ENCODE results near the gene NACC2. TPM values are rescaled to one million over a fixed set of nuclear protein-coding genes. Genes with fewer than 3 reads are reported as not detected.

NACC2 gene
- total and polyA plus RNA-seq, 10 of the 15 experiments (the other 5 are each of a cell fraction or from before 2014, with no cell fraction given) = 0.66 to 14.7 (median 3.5) TPM

DNA sequence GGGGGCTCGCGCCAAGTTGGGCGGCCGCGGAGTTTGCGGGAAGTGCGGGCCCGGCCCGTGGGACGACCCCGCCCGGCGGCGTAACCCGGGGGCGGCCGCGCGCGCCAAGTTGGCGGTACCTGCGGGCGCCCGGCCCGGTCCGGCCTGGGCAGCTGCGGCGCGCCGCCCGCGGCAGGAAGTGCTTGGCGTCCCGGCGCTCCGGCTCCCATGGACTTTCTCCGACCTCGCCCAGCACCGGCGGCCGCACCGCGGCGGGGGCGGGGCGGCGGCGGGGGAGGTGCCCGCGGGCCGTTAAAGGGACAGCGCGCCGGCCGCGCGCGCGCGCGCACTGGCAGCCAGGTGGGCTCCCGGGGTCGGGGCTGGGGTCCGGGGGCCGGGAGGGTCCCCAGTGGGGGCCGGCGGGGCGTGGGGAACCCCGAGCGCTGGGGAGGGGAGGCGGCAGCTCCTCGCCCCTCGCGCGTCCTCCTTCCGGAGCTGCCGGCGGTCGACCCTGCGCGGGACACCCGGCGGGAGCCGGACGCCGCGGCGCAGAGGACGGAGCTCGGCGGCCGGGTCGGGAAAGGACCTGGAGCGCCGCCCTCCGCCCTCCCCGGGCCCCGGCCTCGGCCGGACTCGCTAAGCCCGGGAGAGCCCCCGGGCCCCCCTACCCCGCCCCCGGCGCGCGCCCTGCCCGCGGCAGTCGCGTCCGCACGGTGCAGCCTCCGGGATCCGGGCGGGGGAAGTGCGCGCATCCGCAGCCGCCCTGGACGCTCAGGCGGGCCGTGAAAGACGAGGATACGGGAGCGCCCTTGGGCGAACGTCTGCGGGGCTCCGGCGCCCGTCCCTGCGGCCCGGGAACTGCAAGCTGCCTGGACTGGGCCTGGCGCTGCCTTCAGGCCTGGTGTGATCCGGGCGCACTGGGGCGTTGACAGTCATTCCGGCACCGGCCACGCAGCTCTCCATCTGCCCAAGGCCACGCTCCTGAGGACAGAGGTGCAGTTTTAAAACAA lies at the start of gene NACC2 (continued):
- TF ChIP-seq, protein P1, sequence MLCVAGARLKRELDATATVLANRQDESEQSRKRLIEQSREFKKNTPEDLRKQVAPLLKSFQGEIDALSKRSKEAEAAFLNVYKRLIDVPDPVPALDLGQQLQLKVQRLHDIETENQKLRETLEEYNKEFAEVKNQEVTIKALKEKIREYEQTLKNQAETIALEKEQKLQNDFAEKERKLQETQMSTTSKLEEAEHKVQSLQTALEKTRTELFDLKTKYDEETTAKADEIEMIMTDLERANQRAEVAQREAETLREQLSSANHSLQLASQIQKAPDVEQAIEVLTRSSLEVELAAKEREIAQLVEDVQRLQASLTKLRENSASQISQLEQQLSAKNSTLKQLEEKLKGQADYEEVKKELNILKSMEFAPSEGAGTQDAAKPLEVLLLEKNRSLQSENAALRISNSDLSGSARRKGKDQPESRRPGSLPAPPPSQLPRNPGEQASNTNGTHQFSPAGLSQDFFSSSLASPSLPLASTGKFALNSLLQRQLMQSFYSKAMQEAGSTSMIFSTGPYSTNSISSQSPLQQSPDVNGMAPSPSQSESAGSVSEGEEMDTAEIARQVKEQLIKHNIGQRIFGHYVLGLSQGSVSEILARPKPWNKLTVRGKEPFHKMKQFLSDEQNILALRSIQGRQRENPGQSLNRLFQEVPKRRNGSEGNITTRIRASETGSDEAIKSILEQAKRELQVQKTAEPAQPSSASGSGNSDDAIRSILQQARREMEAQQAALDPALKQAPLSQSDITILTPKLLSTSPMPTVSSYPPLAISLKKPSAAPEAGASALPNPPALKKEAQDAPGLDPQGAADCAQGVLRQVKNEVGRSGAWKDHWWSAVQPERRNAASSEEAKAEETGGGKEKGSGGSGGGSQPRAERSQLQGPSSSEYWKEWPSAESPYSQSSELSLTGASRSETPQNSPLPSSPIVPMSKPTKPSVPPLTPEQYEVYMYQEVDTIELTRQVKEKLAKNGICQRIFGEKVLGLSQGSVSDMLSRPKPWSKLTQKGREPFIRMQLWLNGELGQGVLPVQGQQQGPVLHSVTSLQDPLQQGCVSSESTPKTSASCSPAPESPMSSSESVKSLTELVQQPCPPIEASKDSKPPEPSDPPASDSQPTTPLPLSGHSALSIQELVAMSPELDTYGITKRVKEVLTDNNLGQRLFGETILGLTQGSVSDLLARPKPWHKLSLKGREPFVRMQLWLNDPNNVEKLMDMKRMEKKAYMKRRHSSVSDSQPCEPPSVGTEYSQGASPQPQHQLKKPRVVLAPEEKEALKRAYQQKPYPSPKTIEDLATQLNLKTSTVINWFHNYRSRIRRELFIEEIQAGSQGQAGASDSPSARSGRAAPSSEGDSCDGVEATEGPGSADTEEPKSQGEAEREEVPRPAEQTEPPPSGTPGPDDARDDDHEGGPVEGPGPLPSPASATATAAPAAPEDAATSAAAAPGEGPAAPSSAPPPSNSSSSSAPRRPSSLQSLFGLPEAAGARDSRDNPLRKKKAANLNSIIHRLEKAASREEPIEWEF (IDR thresholded peaks at IDR 0.05; ENCODE audit: insufficient replicate concordance, low read depth, low read length) = no peak
- no peak; the same call in 1 of the 2 replicates for TF ChIP-seq DPF2 (IDR thresholded peaks at IDR 0.05)
- TF ChIP-seq POLR2A (IDR thresholded peaks at IDR 0.05; ENCODE audit: low read depth, low read length) = 0 out of 2 replicates have a peak, but pooled peaks have one; percentile 30
- no peak for TF ChIP-seq MYC (IDR thresholded peaks at IDR 0.05; ENCODE audit: insufficient read depth, insufficient read length, insufficient replicate concordance, low read length, severe bottlenecking)
- TF ChIP-seq, protein P2, sequence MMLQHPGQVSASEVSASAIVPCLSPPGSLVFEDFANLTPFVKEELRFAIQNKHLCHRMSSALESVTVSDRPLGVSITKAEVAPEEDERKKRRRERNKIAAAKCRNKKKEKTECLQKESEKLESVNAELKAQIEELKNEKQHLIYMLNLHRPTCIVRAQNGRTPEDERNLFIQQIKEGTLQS (IDR thresholded peaks at IDR 0.05; ENCODE audit: borderline replicate concordance, extremely low read depth, low read depth, low read length) = no peak
- no peak for TF ChIP-seq CBX3 (IDR thresholded peaks at IDR 0.05; ENCODE audit: borderline replicate concordance, low read depth)
- no peak for TF ChIP-seq SMAD1 (IDR thresholded peaks at IDR 0.05; ENCODE audit: low read depth, partially characterized antibody)
- peak in 1 of 2 experiments; percentile 34; a peak in 2 of 4 replicates for TF ChIP-seq BHLHE40 (IDR thresholded peaks at IDR 0.05; ENCODE audit: borderline replicate concordance in 1 of 2, low read depth in 2 of 2, low read length in 1 of 2)
- no peak for TF ChIP-seq CHD2 (IDR thresholded peaks at IDR 0.05; ENCODE audit: borderline replicate concordance, low read depth, low read length)
- TF ChIP-seq FOXM1 (IDR thresholded peaks at IDR 0.05; ENCODE audit: low read depth, low read length) = no peak
- 0 out of 2 replicates have a peak, but pooled peaks have one; percentile 36 for TF ChIP-seq GATAD2B (conservative IDR thresholded peaks at IDR 0.05; ENCODE audit: low read depth)
- TF ChIP-seq, protein P3, sequence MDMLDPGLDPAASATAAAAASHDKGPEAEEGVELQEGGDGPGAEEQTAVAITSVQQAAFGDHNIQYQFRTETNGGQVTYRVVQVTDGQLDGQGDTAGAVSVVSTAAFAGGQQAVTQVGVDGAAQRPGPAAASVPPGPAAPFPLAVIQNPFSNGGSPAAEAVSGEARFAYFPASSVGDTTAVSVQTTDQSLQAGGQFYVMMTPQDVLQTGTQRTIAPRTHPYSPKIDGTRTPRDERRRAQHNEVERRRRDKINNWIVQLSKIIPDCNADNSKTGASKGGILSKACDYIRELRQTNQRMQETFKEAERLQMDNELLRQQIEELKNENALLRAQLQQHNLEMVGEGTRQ (IDR thresholded peaks at IDR 0.05; ENCODE audit: borderline replicate concordance, low read depth, low read length) = no peak
- TF ChIP-seq IKZF1 (conservative IDR thresholded peaks at IDR 0.05) = peak; percentile 47
- TF ChIP-seq NR2F1 (conservative IDR thresholded peaks at IDR 0.05) = 0 out of 2 replicates have a peak, but pooled peaks have one; percentile 16
- TF ChIP-seq POLR2AphosphoS2 (IDR thresholded peaks at IDR 0.05; ENCODE audit: low read depth, low read length) = no peak
- TF ChIP-seq TBL1XR1 (IDR thresholded peaks at IDR 0.05; ENCODE audit: low read depth, low read length) = no peak

Measured in GM12878 (cell line).